Vagina (tissue), 2 donors: ENCODE measurements around the gene PCDH19.

Experiments
- CTCF ChIP-seq, 3 experiments: fragments of 450-650 bp in 2 of 3; fragments of 200-600 bp in 1 of 3; sonication (generic) in 1 of 3; IDR thresholded peaks; one replicate each; pipeline ENCODE4 v1.5.1; 2017 to 2019; ENCODE audit warnings: antibody characterized with exemption in 3 of 3, mild to moderate bottlenecking in 2 of 3, moderate library complexity in 2 of 3
- POLR2A ChIP-seq, 2 donors: fragments of 450-650 bp; IDR thresholded peaks; one replicate each; pipeline ENCODE4 v1.6.1; 2017; ENCODE audit warnings: antibody characterized with exemption in 2 of 2, mild to moderate bottlenecking in 2 of 2, moderate library complexity in 2 of 2
- POLR2AphosphoS5 ChIP-seq, 2 donors: sonication (generic); formaldehyde crosslinking; IDR thresholded peaks; one replicate each; pipeline ENCODE4 v1.9.0; 2017; ENCODE audit warnings: antibody characterized with exemption in 2 of 2, mild to moderate bottlenecking in 2 of 2, low read depth in 1 of 2; ENCODE audit not compliant: insufficient read depth in 1 of 2

GRCh38 chrX:100418556-100418955 lies 8.5 kb upstream of the PCDH19 start:
- TF ChIP-seq POLR2AphosphoS5 (IDR thresholded peaks at IDR 0.05; ENCODE audit: insufficient read depth in 1 of 2, low read depth in 1 of 2) (no peak), CTCF (IDR thresholded peaks at IDR 0.05) (no peak), POLR2A (IDR thresholded peaks at IDR 0.05) (no peak)
